ENCODE measurements around the gene KMT5B.

GRCh38 chr11:68120273-68121066 lies 92.6 kb downstream of the KMT5B start:
- TF ChIP-seq, protein P1, sequence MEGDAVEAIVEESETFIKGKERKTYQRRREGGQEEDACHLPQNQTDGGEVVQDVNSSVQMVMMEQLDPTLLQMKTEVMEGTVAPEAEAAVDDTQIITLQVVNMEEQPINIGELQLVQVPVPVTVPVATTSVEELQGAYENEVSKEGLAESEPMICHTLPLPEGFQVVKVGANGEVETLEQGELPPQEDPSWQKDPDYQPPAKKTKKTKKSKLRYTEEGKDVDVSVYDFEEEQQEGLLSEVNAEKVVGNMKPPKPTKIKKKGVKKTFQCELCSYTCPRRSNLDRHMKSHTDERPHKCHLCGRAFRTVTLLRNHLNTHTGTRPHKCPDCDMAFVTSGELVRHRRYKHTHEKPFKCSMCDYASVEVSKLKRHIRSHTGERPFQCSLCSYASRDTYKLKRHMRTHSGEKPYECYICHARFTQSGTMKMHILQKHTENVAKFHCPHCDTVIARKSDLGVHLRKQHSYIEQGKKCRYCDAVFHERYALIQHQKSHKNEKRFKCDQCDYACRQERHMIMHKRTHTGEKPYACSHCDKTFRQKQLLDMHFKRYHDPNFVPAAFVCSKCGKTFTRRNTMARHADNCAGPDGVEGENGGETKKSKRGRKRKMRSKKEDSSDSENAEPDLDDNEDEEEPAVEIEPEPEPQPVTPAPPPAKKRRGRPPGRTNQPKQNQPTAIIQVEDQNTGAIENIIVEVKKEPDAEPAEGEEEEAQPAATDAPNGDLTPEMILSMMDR (IDR thresholded peaks at IDR 0.05 in 8 of 11, conservative IDR thresholded peaks at IDR 0.05 in 3 of 11), result no peak
- TF ChIP-seq POLR2AphosphoS5 (IDR thresholded peaks at IDR 0.05) (no peak), POLR2A (IDR thresholded peaks at IDR 0.05) (no peak)
